Measurements from ENCODE around the gene NGFR. TPM values are rescaled to one million over a fixed set of nuclear protein-coding genes. Genes with fewer than 3 reads are reported as not detected.
A peak's percentile ranks its signal among the peaks of the same experiment; 100 is the strongest.

NGFR gene
- total and polyA plus RNA-seq, 9 of the 15 experiments (the other 6 are each of a cell fraction or from before 2014, with no cell fraction given): 0.07 to 0.23 (median 0.13) TPM; not detected in 4

GRCh38 chr17:49497148-49498028 is 2.3 kb downstream of the NGFR start:
- TF ChIP-seq ZKSCAN1 (IDR thresholded peaks at IDR 0.05; ENCODE audit: low read depth, low read length): 0 out of 2 replicates have a peak, but pooled peaks have one; percentile 17
- TF ChIP-seq, protein P1, sequence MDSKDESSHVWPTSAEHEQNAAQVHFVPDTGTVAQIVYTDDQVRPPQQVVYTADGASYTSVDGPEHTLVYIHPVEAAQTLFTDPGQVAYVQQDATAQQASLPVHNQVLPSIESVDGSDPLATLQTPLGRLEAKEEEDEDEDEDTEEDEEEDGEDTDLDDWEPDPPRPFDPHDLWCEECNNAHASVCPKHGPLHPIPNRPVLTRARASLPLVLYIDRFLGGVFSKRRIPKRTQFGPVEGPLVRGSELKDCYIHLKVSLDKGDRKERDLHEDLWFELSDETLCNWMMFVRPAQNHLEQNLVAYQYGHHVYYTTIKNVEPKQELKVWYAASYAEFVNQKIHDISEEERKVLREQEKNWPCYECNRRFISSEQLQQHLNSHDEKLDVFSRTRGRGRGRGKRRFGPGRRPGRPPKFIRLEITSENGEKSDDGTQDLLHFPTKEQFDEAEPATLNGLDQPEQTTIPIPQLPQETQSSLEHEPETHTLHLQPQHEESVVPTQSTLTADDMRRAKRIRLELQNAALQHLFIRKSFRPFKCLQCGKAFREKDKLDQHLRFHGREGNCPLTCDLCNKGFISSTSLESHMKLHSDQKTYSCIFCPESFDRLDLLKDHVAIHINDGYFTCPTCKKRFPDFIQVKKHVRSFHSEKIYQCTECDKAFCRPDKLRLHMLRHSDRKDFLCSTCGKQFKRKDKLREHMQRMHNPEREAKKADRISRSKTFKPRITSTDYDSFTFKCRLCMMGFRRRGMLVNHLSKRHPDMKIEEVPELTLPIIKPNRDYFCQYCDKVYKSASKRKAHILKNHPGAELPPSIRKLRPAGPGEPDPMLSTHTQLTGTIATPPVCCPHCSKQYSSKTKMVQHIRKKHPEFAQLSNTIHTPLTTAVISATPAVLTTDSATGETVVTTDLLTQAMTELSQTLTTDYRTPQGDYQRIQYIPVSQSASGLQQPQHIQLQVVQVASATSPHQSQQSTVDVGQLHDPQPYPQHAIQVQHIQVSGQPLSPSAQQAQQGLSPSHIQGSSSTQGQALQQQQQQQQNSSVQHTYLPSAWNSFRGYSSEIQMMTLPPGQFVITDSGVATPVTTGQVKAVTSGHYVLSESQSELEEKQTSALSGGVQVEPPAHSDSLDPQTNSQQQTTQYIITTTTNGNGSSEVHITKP (IDR thresholded peaks at IDR 0.05; ENCODE audit: partially characterized antibody): peak; percentile 54
- TF ChIP-seq ZNF165 (CRISPR knock-in tag; IDR thresholded peaks at IDR 0.05; ENCODE audit: borderline replicate concordance): no peak
- Histone ChIP-seq H3K4me3 (no peak overlapping the region), H2AFZ (ENCODE audit: low read depth, low read length) (no peak overlapping the region), H3K4me2 (ENCODE audit: insufficient read depth, low read length) (no peak overlapping the region), H3K9me3 (replicated peaks; ENCODE audit: control insufficient read depth, insufficient read depth, low read depth, low read length) (no peaks in the 10 kb centered on the region; the same call in 1 of the 2 replicates), H3K9me1 (ENCODE audit: control insufficient read depth, insufficient read depth, low read length) (no peaks in the 10 kb centered on the region), H3K27ac (ENCODE audit: extremely low read depth, low read depth, low read length) (no peak overlapping the region), H3K27me3 (ENCODE audit: control insufficient read depth in 2 of 2, insufficient read depth in 2 of 2, low read length in 2 of 2) (peaks cover 30 to 55% of the 10 kb centered on the region in 2 experiments), H3K36me3 (ENCODE audit: control insufficient read depth, insufficient read depth, low read length) (no peaks in the 10 kb centered on the region), H3K9ac (ENCODE audit: insufficient read depth in 1 of 2, low read depth in 2 of 2, low read length in 2 of 2) (no peak overlapping the region), H3K4me1 (replicated peaks in 1 of 2; ENCODE audit: control insufficient read depth in 2 of 2, insufficient read depth in 2 of 2, low read length in 2 of 2) (peaks cover 0 to 31% of the 10 kb centered on the region in 2 experiments; a peak in 2 of 5 replicates), H4K20me1 (replicated peaks; ENCODE audit: control insufficient read depth, insufficient read depth, low read length) (peaks cover 7% of the 10 kb centered on the region; the same call in 1 of the 2 replicates), H3K79me2 (ENCODE audit: control insufficient read depth, insufficient read depth, low read length) (no peaks in the 10 kb centered on the region)
- ChIA-PET POLR2A (interaction anchor here (0.6 to 0.7 kb wide), 4 partner anchors 11 to 1070 kb away, joined by 3 to 4 read pairs (median 3); no protein-coding TSS in a partner anchor), CTCF (ENCODE audit: low intra/inter-chr PET ratio) (interaction anchor here (1.7 kb wide), 1 partner anchor 59 kb away, joined by 10 read pairs; no protein-coding TSS in a partner anchor)
- no TSS peak for BruUV-seq (replicated peaks)
- FAIRE-seq (no peak), ATAC-seq (no peak), DNase-seq (ENCODE audit: extremely low read depth in 1 of 4, low spot score in 3 of 4) (no peak)
- in situ Hi-C loops (cut with MboI) (no loop called here), intact Hi-C loops (cut with micrococcal nuclease) (loop anchor here (5.0 kb wide), 1 partner anchor 35 kb away; no protein-coding TSS in a partner anchor)
- 10% methylated on average over 57 of the region's 75 CpGs for WGBS (ENCODE audit: insufficient coverage, low coverage, missing lambda C conversion rate)
